ENCODE data around the gene LHFPL6.

The LHFPL6 gene

GRCh38 chr13:39602614-39603366, at the start of gene LHFPL6:
Gene LHFPL6, minus strand, starts transcription at chr13:39603193.
- ATAC-seq (replicated peaks; ENCODE audit: extremely low read depth, poor library complexity, severe bottlenecking): peak; percentile 67
- no peak within 1 kb of the TSS for H3K27ac Mint-ChIP-seq (ENCODE audit: low read depth)
- DNase-seq (ENCODE audit: low spot score in 2 of 2): no peak
- peak within 1 kb of the TSS; percentile 64 for H3K4me3 Mint-ChIP-seq
- peaks cover 6% of the 10 kb centered on the region for H3K4me1 Mint-ChIP-seq
- peaks cover 75% of the 10 kb centered on the region for H3K27me3 Mint-ChIP-seq
- peaks cover 1% of the 10 kb centered on the region for H3K36me3 Mint-ChIP-seq (ENCODE audit: insufficient read depth)
- H3K9me3 Mint-ChIP-seq: no peaks in the 10 kb centered on the region

- Mint-ChIP-seq H3K4me3 (no peak overlapping the region), H3K4me1 (no peaks in the 10 kb centered on the region), H3K27ac (ENCODE audit: low read depth) (no peak overlapping the region), H3K27me3 (peaks cover 21% of the 10 kb centered on the region), H3K36me3 (ENCODE audit: insufficient read depth) (no peaks in the 10 kb centered on the region), H3K9me3 (no peaks in the 10 kb centered on the region)
- ATAC-seq (replicated peaks; ENCODE audit: extremely low read depth, poor library complexity, severe bottlenecking) (no peak), DNase-seq (ENCODE audit: low spot score in 2 of 2) (no peak)
Measured at GRCh38 chr13:39646122-39646521, 43.1 kb upstream of the LHFPL6 start.

DNA sequence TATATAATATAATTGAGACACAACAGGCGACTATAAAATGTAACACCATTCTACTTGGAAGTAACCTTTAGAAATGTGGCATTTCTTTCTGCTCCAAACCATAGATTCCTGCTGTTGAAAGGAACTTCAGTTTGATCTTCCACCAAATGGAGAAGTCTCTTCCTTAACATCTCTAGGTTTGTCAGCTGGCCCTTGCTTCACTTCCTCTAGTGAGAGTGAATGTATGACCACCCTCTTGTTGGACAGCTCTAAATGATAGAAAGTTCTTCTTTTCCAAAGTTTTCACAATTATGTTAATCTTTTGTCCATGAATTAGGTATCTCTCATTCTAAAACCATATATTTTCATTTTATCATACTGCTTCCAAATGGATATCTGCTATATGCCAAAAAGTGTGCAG, 38.7 kb upstream of the LHFPL6 start:
- DNase-seq (ENCODE audit: low spot score in 2 of 2) (no peak), ATAC-seq (replicated peaks; ENCODE audit: extremely low read depth, poor library complexity, severe bottlenecking) (no peak)
- Mint-ChIP-seq H3K9me3 (no peaks in the 10 kb centered on the region), H3K4me3 (no peak overlapping the region), H3K27me3 (peaks cover 58% of the 10 kb centered on the region), H3K36me3 (ENCODE audit: insufficient read depth) (no peaks in the 10 kb centered on the region), H3K4me1 (no peaks in the 10 kb centered on the region), H3K27ac (ENCODE audit: low read depth) (no peak overlapping the region)

DNA sequence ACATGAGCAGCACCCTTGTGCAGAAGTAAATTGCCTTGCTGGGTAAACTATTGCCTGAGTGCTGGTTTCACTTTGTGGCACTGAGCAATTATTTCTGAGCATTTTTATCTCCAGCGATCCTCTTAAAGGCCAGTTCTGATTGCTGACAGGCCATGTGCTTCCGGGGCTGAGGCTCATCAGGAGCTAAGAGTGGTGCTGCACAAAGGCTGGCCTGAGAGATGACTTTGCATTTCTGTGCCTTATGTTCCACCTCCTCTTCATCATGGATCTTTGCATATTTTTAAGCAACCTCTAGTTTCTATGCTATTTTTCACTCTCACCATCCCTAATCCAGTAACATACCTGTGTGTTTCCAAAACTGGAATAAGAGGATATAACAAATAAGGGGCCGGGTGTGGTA, 34.9 kb upstream of the LHFPL6 start:
- DNase-seq (ENCODE audit: low spot score in 2 of 2) (no peak), ATAC-seq (replicated peaks; ENCODE audit: extremely low read depth, poor library complexity, severe bottlenecking) (no peak)
- H3K9me3 Mint-ChIP-seq: no peaks in the 10 kb centered on the region
- peaks cover 79% of the 10 kb centered on the region for H3K27me3 Mint-ChIP-seq
- H3K4me1 Mint-ChIP-seq: no peaks in the 10 kb centered on the region
- H3K36me3 Mint-ChIP-seq (ENCODE audit: insufficient read depth): no peaks in the 10 kb centered on the region
- no peak overlapping the region for H3K4me3 Mint-ChIP-seq
- no peak overlapping the region for H3K27ac Mint-ChIP-seq (ENCODE audit: low read depth)

DNA sequence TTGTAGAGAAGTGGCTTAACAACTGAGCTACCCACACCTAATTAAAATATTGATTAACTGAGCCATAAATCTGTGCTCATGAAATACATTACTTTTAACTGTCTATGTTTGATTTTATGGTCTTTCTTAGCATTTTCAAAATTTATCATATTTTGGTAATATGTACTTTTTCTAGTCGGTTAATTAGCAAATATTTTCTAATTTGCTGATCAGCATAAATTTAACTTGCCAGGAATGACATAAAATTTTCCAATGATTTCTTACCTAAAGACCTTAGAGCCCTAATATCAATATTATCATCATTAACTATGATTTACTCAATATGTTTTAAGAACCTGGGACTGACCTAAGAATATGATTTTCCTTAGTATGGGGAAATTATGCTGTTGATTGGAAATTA, 32.6 kb upstream of the LHFPL6 start:
- Mint-ChIP-seq H3K36me3 (ENCODE audit: insufficient read depth) (no peaks in the 10 kb centered on the region), H3K27ac (ENCODE audit: low read depth) (no peak overlapping the region), H3K4me3 (no peak overlapping the region), H3K27me3 (peaks cover 69% of the 10 kb centered on the region), H3K4me1 (no peaks in the 10 kb centered on the region), H3K9me3 (peaks cover 6% of the 10 kb centered on the region)
- ATAC-seq (replicated peaks; ENCODE audit: extremely low read depth, poor library complexity, severe bottlenecking) (no peak), DNase-seq (ENCODE audit: low spot score in 2 of 2) (no peak)

- Mint-ChIP-seq H3K4me3 (no peak overlapping the region), H3K9me3 (peaks cover 6% of the 10 kb centered on the region), H3K4me1 (no peaks in the 10 kb centered on the region), H3K36me3 (ENCODE audit: insufficient read depth) (no peaks in the 10 kb centered on the region), H3K27ac (ENCODE audit: low read depth) (no peak overlapping the region), H3K27me3 (peaks cover 48% of the 10 kb centered on the region)
- DNase-seq (ENCODE audit: low spot score in 2 of 2) (no peak), ATAC-seq (replicated peaks; ENCODE audit: extremely low read depth, poor library complexity, severe bottlenecking) (no peak)
Measured at GRCh38 chr13:39632994-39633393, 30.0 kb upstream of the LHFPL6 start.

DNA sequence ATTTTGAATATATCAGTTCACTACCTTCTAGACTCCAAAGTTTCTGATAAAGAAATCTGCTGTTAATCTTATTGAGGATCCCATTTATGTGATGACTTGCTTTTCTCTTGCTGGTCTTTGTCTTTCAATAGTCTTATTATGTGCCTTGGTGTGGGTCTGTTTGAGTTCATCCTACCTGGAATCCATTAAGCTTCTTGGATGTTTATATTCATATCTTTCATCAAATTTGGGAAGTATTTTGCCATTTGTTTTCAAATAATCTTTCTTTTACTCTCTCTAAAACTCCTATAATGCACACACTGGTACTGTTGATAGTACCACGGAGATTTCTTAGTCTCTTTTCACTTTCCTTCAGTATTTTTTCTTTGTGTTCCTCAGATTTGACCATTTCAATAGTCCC, 28.3 kb upstream of the LHFPL6 start:
- H3K9me3 Mint-ChIP-seq: peaks cover 6% of the 10 kb centered on the region
- no peak overlapping the region for H3K4me3 Mint-ChIP-seq
- DNase-seq (ENCODE audit: low spot score in 2 of 2) (no peak), ATAC-seq (replicated peaks; ENCODE audit: extremely low read depth, poor library complexity, severe bottlenecking) (no peak)
- H3K27ac Mint-ChIP-seq (ENCODE audit: low read depth): no peak overlapping the region
- H3K27me3 Mint-ChIP-seq: peaks cover 33% of the 10 kb centered on the region
- no peaks in the 10 kb centered on the region for H3K36me3 Mint-ChIP-seq (ENCODE audit: insufficient read depth)
- no peaks in the 10 kb centered on the region for H3K4me1 Mint-ChIP-seq

DNA sequence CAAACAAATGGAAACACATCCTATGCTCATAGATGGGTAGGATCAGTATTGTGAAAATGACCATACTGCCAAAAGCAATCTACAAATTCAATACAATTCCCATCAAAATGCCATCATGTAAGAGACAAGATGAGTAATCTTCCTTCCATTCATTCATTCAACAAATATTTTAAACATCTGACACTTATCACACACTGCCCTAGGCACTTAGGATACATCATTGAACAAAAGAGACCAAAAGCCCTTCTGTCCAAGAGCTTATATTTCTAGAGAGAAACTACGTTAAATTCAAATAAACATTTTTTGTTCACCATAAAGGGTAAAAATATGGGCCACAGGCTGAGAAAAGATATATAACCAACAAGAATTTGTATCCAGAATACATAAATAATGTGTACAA, 20.5 kb upstream of the LHFPL6 start:
- H3K4me1 Mint-ChIP-seq: no peaks in the 10 kb centered on the region
- no peak overlapping the region for H3K27ac Mint-ChIP-seq (ENCODE audit: low read depth)
- DNase-seq (ENCODE audit: low spot score in 2 of 2): no peak
- no peaks in the 10 kb centered on the region for H3K9me3 Mint-ChIP-seq
- no peak overlapping the region for H3K4me3 Mint-ChIP-seq
- no peaks in the 10 kb centered on the region for H3K36me3 Mint-ChIP-seq (ENCODE audit: insufficient read depth)
- H3K27me3 Mint-ChIP-seq: peaks cover 34% of the 10 kb centered on the region
- no peak for ATAC-seq (replicated peaks; ENCODE audit: extremely low read depth, poor library complexity, severe bottlenecking)

- no peaks in the 10 kb centered on the region for H3K9me3 Mint-ChIP-seq
- peaks cover 44% of the 10 kb centered on the region for H3K27me3 Mint-ChIP-seq
- H3K27ac Mint-ChIP-seq (ENCODE audit: low read depth): no peak overlapping the region
- H3K4me3 Mint-ChIP-seq: no peak overlapping the region
- no peak for ATAC-seq (replicated peaks; ENCODE audit: extremely low read depth, poor library complexity, severe bottlenecking)
- DNase-seq (ENCODE audit: low spot score in 2 of 2): no peak
- H3K4me1 Mint-ChIP-seq: no peaks in the 10 kb centered on the region
- H3K36me3 Mint-ChIP-seq (ENCODE audit: insufficient read depth): no peaks in the 10 kb centered on the region
Measured at GRCh38 chr13:39618561-39618960, 15.6 kb upstream of the LHFPL6 start.

GRCh38 chr13:39616087-39616694, 13.2 kb upstream of the LHFPL6 start:
- H3K36me3 Mint-ChIP-seq (ENCODE audit: insufficient read depth): no peaks in the 10 kb centered on the region
- no peak overlapping the region for H3K27ac Mint-ChIP-seq (ENCODE audit: low read depth)
- DNase-seq (ENCODE audit: low spot score in 2 of 2): no peak
- no peaks in the 10 kb centered on the region for H3K9me3 Mint-ChIP-seq
- H3K4me3 Mint-ChIP-seq: no peak overlapping the region
- H3K4me1 Mint-ChIP-seq: no peaks in the 10 kb centered on the region
- peak; percentile 52 for ATAC-seq (replicated peaks; ENCODE audit: extremely low read depth, poor library complexity, severe bottlenecking)
- peaks cover 36% of the 10 kb centered on the region for H3K27me3 Mint-ChIP-seq

DNA sequence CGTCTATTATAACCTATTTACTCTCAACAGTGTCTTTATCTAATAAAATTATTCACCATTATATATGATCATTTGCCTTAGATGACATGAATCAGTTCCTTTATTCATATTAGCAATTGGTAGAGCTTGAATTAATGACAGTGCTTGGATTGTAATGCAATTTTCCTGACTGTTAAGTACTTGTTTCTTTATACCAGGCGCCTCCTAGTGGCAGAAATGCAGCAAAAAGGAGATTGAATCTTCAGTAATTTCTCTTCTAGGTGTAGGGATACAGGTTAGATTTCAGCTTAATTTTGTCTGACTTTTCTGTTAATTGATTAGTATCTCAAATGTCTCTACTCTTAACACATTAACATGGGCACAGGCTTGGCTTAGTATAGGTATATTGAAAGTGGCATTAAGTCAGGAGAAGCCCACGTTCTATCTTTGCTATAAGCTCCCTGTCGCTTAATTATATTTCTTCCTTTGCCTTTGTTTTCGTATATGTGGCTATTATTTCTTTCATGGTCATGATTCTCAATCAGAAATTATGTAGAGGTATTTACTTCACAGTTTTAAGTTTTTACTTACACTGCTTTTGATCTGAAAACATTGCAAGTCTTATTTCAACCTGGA, 9.1 kb upstream of the LHFPL6 start:
- Mint-ChIP-seq H3K9me3 (no peaks in the 10 kb centered on the region), H3K27me3 (peaks cover 20% of the 10 kb centered on the region), H3K36me3 (ENCODE audit: insufficient read depth) (no peaks in the 10 kb centered on the region), H3K4me3 (no peak overlapping the region), H3K27ac (ENCODE audit: low read depth) (no peak overlapping the region), H3K4me1 (no peaks in the 10 kb centered on the region)
- DNase-seq (ENCODE audit: low spot score in 2 of 2): no peak
- no peak for ATAC-seq (replicated peaks; ENCODE audit: extremely low read depth, poor library complexity, severe bottlenecking)

DNA sequence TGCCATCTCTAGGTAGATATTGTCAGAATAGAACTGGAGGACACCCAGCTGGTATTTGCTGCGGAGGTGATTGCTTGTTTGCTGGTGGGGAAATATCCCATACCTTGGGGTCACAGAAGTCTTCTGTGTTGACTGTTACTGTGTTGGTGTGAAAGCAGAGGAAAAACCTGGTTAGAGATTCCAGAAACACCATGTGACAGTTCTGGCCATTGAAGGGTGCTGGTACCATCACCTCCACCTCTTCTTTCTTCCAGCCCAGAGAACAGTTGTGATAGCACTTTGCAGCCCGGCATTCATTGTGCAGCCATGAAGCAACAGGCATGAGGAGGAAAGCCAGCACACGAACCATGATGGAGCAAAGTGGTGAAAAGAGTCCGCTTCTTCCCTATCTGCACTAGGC, 4.9 kb upstream of the LHFPL6 start:
- no peak overlapping the region for H3K4me3 Mint-ChIP-seq
- ATAC-seq (replicated peaks; ENCODE audit: extremely low read depth, poor library complexity, severe bottlenecking) (no peak), DNase-seq (ENCODE audit: low spot score in 2 of 2) (no peak)
- peaks cover 1% of the 10 kb centered on the region for H3K36me3 Mint-ChIP-seq (ENCODE audit: insufficient read depth)
- no peak overlapping the region for H3K27ac Mint-ChIP-seq (ENCODE audit: low read depth)
- peaks cover 6% of the 10 kb centered on the region for H3K4me1 Mint-ChIP-seq
- no peaks in the 10 kb centered on the region for H3K9me3 Mint-ChIP-seq
- peaks cover 57% of the 10 kb centered on the region for H3K27me3 Mint-ChIP-seq

GRCh38 chr13:39605677-39606320, 2.8 kb upstream of the LHFPL6 start:
- Mint-ChIP-seq H3K4me1 (peaks cover 6% of the 10 kb centered on the region), H3K4me3 (no peak overlapping the region), H3K27me3 (peaks cover 77% of the 10 kb centered on the region), H3K9me3 (no peaks in the 10 kb centered on the region), H3K27ac (ENCODE audit: low read depth) (no peak overlapping the region), H3K36me3 (ENCODE audit: insufficient read depth) (peaks cover 1% of the 10 kb centered on the region)
- DNase-seq (ENCODE audit: low spot score in 2 of 2) (no peak), ATAC-seq (replicated peaks; ENCODE audit: extremely low read depth, poor library complexity, severe bottlenecking) (no peak)
